Activated CD8-positive, alpha-beta memory T cell treated with anti-CD3 and anti-CD28 coated beads, Interleukin-2, amount 50 U/mL, for 48 hours (primary cell): ENCODE measurements around the gene TESK1.
"Not testable (repeated sequence)": the region's sequence is repeated elsewhere in the genome, so short reads cannot be mapped to it uniquely, and the experiment has no call there.

Experiments used
- DNase-seq: peaks from one replicate; pipeline ENCODE4 v3.0.0-alpha.2; 2020

TESK1 gene

GRCh38 chr9:35604578-35605350 is at the start of gene TESK1:
TESK1 (plus strand) TSS chr9:35605262; CDS start chr9:35605620, 358 bp downstream.
- peak; percentile 91 for DNase-seq

GRCh38 chr9:35555881-35556280 is 49.2 kb upstream of the TESK1 start:
- DNase-seq: no peak

- DNase-seq: peak; percentile 25
Measured at GRCh38 chr9:35556776-35557175, 48.3 kb upstream of the TESK1 start.

- DNase-seq: no peak
Measured at GRCh38 chr9:35557320-35557719, 47.7 kb upstream of the TESK1 start.

- no peak for DNase-seq
Measured at GRCh38 chr9:35558185-35558584, 46.9 kb upstream of the TESK1 start.

- DNase-seq: peak; percentile 45
Measured at GRCh38 chr9:35559792-35560530, 45.1 kb upstream of the TESK1 start.

- DNase-seq: peak; percentile 37
Measured at GRCh38 chr9:35560625-35561337, 44.3 kb upstream of the TESK1 start.

- peak; percentile 36 for DNase-seq
Measured at GRCh38 chr9:35561468-35562261, 43.4 kb upstream of the TESK1 start.

GRCh38 chr9:35562895-35563780 is 41.9 kb upstream of the TESK1 start:
- peak; percentile 44 for DNase-seq

GRCh38 chr9:35563791-35564197 is 41.3 kb upstream of the TESK1 start:
- DNase-seq: peak; percentile 40

- DNase-seq: no peak
Measured at GRCh38 chr9:35564658-35565061, 40.4 kb upstream of the TESK1 start.

GRCh38 chr9:35566417-35566816 is 38.6 kb upstream of the TESK1 start:
- peak; percentile 35 for DNase-seq

GRCh38 chr9:35568196-35568595 is 36.9 kb upstream of the TESK1 start:
- DNase-seq: no peak

GRCh38 chr9:35569206-35569605 is 35.9 kb upstream of the TESK1 start:
- peak; percentile 25 for DNase-seq

- DNase-seq: no peak
Measured at GRCh38 chr9:35570709-35571504, 34.2 kb upstream of the TESK1 start.

- no peak for DNase-seq
Measured at GRCh38 chr9:35574578-35575122, 30.4 kb upstream of the TESK1 start.

- DNase-seq: no peak
Measured at GRCh38 chr9:35575478-35575877, 29.6 kb upstream of the TESK1 start.

- DNase-seq: no peak
Measured at GRCh38 chr9:35577486-35577885, 27.6 kb upstream of the TESK1 start.

GRCh38 chr9:35579130-35579529 is 25.9 kb upstream of the TESK1 start:
- no peak for DNase-seq

GRCh38 chr9:35579659-35580227 is 25.3 kb upstream of the TESK1 start:
- DNase-seq: not testable (repeated sequence)
